Activated T-cell treated with anti-CD3 and anti-CD28 coated beads, Interleukin-2, amount 50 U/mL, for 48 hours (primary cell): ENCODE data around the gene SUCNR1.
"Not testable (repeated sequence)": the region's sequence is repeated elsewhere in the genome, so short reads cannot be mapped to it uniquely, and the experiment has no call there.

Source experiments
- DNase-seq, 2 experiments: peaks; one replicate each; pipeline ENCODE4 v3.0.0-alpha.2; 2020

The SUCNR1 gene

GRCh38 chr3:151903501-151903991 lies 30.1 kb downstream of the SUCNR1 start:
- no peak for DNase-seq

GRCh38 chr3:151905647-151906046 lies 32.2 kb downstream of the SUCNR1 start:
- DNase-seq = no peak

GRCh38 chr3:151906751-151907150 lies 33.3 kb downstream of the SUCNR1 start:
- DNase-seq = no peak

- DNase-seq = no peak
These were observed 35.0 kb downstream of the SUCNR1 start for GRCh38 chr3:151908399-151908798.

- no peak for DNase-seq
These were observed 36.4 kb downstream of the SUCNR1 start for GRCh38 chr3:151909681-151910405.

GRCh38 chr3:151911462-151911861 lies 38.0 kb downstream of the SUCNR1 start:
- DNase-seq = no peak

- DNase-seq = no peak
These were observed 38.6 kb downstream of the SUCNR1 start for GRCh38 chr3:151912028-151912427.

GRCh38 chr3:151916781-151917180 lies 43.3 kb downstream of the SUCNR1 start:
- no peak for DNase-seq

GRCh38 chr3:151918253-151919029 lies 45.0 kb downstream of the SUCNR1 start:
- DNase-seq = peak in 1 of 2 experiments; percentile 22

- DNase-seq = no peak
These were observed 45.5 kb downstream of the SUCNR1 start for GRCh38 chr3:151919030-151919328.

- no peak for DNase-seq
These were observed 46.0 kb downstream of the SUCNR1 start for GRCh38 chr3:151919446-151919845.

- DNase-seq = no peak
These were observed 50.5 kb downstream of the SUCNR1 start for GRCh38 chr3:151923901-151924300.

GRCh38 chr3:151924753-151925152 lies 51.3 kb downstream of the SUCNR1 start:
- DNase-seq = no peak

- peak; percentile 29 to 34 for DNase-seq
These were observed 52.0 kb downstream of the SUCNR1 start for GRCh38 chr3:151925419-151925818.

GRCh38 chr3:151925876-151926275 lies 52.4 kb downstream of the SUCNR1 start:
- no peak for DNase-seq

GRCh38 chr3:151926956-151927355 lies 53.5 kb downstream of the SUCNR1 start:
- no peak for DNase-seq

- not testable (repeated sequence) for DNase-seq
These were observed 54.6 kb downstream of the SUCNR1 start for GRCh38 chr3:151927915-151928525.

- DNase-seq = no peak
These were observed 57.7 kb downstream of the SUCNR1 start for GRCh38 chr3:151931171-151931570.

GRCh38 chr3:151933234-151933853 lies 59.9 kb downstream of the SUCNR1 start:
- no peak for DNase-seq
